ENCODE results near the gene DOCK4.

The DOCK4 gene

DNA sequence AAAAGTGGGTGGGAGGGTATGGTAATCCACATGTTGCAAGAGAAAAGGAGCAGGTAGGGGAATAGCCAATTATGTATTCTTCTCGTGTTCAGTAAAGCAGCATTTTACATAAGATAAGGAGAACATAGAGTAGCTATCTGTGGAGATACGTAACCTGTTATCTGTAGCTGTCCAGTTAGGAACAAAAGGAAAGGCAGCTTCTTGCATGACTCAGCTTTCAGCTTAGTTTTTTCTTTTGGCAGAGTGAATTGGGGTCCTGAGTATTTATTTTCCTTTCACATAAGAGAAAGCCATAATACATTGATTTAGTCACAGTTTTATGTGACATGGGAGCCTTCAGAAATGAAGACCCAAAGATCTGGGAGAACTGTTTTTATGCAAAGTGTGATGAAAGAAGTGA is 527.2 kb downstream of the DOCK4 start:
- FAIRE-seq = no peak

GRCh38 chr7:111678281-111678680 is 527.9 kb downstream of the DOCK4 start:
- DNase-seq (ENCODE audit: low spot score) (no peak), FAIRE-seq (no peak)

More for the DNA sequence above, 527.2 kb downstream of the DOCK4 start:
- no peak for DNase-seq (ENCODE audit: low spot score)

- DNase-seq (ENCODE audit: low spot score) = no peak
- no peak for FAIRE-seq
Measured at GRCh38 chr7:111677848-111678247, 528.4 kb downstream of the DOCK4 start.

- DNase-seq (ENCODE audit: low spot score) (no peak), FAIRE-seq (no peak)
Measured at GRCh38 chr7:111676811-111677210, 529.4 kb downstream of the DOCK4 start.

Data from RCC 7860 (cell line).